Measurements from ENCODE around the gene THSD7B. TPM values are rescaled to one million over a fixed set of nuclear protein-coding genes. Genes with fewer than 3 reads are reported as not detected.

THSD7B gene
- total RNA-seq, 1 donor from 2014 or later, result 0.14 TPM

- DNase-seq, result no peak
- ATAC-seq, result no peak
- intact Hi-C loops (cut with DNase I), result no loop called here
- Histone ChIP-seq H3K4me1 (no peaks in the 10 kb centered on the region), H3K36me3 (no peaks in the 10 kb centered on the region), H3K27ac (no peak overlapping the region), H3K27me3 (no peaks in the 10 kb centered on the region), H3K9me3 (no peaks in the 10 kb centered on the region), H3K4me3 (no peak overlapping the region)
- TF ChIP-seq, protein P1, sequence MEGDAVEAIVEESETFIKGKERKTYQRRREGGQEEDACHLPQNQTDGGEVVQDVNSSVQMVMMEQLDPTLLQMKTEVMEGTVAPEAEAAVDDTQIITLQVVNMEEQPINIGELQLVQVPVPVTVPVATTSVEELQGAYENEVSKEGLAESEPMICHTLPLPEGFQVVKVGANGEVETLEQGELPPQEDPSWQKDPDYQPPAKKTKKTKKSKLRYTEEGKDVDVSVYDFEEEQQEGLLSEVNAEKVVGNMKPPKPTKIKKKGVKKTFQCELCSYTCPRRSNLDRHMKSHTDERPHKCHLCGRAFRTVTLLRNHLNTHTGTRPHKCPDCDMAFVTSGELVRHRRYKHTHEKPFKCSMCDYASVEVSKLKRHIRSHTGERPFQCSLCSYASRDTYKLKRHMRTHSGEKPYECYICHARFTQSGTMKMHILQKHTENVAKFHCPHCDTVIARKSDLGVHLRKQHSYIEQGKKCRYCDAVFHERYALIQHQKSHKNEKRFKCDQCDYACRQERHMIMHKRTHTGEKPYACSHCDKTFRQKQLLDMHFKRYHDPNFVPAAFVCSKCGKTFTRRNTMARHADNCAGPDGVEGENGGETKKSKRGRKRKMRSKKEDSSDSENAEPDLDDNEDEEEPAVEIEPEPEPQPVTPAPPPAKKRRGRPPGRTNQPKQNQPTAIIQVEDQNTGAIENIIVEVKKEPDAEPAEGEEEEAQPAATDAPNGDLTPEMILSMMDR (IDR thresholded peaks at IDR 0.05), result no peak
Observed at GRCh38 chr2:137221797-137222492, 456.6 kb downstream of the THSD7B start.

GRCh38 chr2:137223722-137224121 lies 458.4 kb downstream of the THSD7B start:
- Histone ChIP-seq H3K27me3 (no peaks in the 10 kb centered on the region), H3K36me3 (no peaks in the 10 kb centered on the region), H3K27ac (no peak overlapping the region), H3K9me3 (no peaks in the 10 kb centered on the region), H3K4me1 (no peaks in the 10 kb centered on the region), H3K4me3 (no peak overlapping the region)
- intact Hi-C loops (cut with DNase I), result no loop called here
- TF ChIP-seq, protein P1 (IDR thresholded peaks at IDR 0.05), result no peak
- DNase-seq, result no peak
- no peak for ATAC-seq

DNA sequence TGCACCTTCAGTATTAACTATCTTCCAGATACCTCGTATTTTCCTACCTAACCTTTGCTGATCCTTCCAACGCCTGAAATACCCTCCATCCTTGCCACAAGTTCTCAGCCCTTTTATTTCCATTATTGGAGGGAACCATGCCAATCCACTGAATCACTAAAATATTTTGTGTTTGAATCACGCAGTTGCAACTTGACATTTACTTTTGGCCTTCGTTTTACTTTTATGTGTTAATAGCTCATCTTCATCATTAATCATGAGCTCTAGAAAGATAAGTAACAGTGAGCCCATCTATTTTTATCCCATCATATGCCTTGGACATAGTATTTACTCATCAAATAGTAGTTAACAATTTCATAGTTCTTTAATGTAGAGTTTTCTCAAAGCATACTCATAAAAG lies 463.2 kb downstream of the THSD7B start:
- Histone ChIP-seq H3K4me1 (no peaks in the 10 kb centered on the region), H3K36me3 (no peaks in the 10 kb centered on the region), H3K9me3 (no peaks in the 10 kb centered on the region), H3K27me3 (no peaks in the 10 kb centered on the region), H3K4me3 (no peak overlapping the region), H3K27ac (no peak overlapping the region)
- ATAC-seq (no peak), DNase-seq (no peak)
- TF ChIP-seq, protein P1 (IDR thresholded peaks at IDR 0.05), result no peak
- intact Hi-C loops (cut with DNase I), result no loop called here

DNA sequence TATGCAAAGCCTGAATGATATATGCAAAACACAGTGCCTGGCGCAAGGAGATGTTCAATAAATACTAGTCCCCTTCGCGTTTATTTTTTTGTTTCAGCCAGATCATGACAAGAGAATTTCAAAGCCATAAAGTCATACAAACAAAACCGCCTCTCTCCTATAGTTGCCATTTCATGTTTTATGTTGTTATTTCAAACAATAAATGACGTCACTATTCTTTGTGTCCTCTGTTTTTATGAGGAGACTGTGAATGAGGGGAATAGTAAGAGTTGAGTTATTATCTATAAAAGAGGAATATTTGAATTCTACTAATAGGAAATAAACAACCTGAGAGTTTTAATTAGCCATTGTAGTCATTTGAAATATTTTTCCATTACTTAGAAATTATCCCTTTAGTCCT lies 464.5 kb downstream of the THSD7B start:
- intact Hi-C loops (cut with DNase I), result no loop called here
- ATAC-seq, result no peak

GRCh38 chr2:137231628-137232027 lies 466.3 kb downstream of the THSD7B start:
- TF ChIP-seq, protein P1 (IDR thresholded peaks at IDR 0.05), result no peak
- Histone ChIP-seq H3K27ac (no peak overlapping the region), H3K4me1 (no peaks in the 10 kb centered on the region), H3K4me3 (no peak overlapping the region), H3K9me3 (no peaks in the 10 kb centered on the region), H3K27me3 (no peaks in the 10 kb centered on the region), H3K36me3 (no peaks in the 10 kb centered on the region)
- intact Hi-C loops (cut with DNase I), result no loop called here
- no peak for ATAC-seq
- no peak for DNase-seq

More for the DNA sequence above, 464.5 kb downstream of the THSD7B start:
- TF ChIP-seq, protein P1 (IDR thresholded peaks at IDR 0.05), result no peak
- no peak overlapping the region for H3K4me3 ChIP-seq
- H3K27me3 ChIP-seq, result no peaks in the 10 kb centered on the region
- H3K27ac ChIP-seq, result no peak overlapping the region
- DNase-seq, result no peak
- H3K9me3 ChIP-seq, result no peaks in the 10 kb centered on the region
- no peaks in the 10 kb centered on the region for H3K4me1 ChIP-seq
- H3K36me3 ChIP-seq, result no peaks in the 10 kb centered on the region

DNA sequence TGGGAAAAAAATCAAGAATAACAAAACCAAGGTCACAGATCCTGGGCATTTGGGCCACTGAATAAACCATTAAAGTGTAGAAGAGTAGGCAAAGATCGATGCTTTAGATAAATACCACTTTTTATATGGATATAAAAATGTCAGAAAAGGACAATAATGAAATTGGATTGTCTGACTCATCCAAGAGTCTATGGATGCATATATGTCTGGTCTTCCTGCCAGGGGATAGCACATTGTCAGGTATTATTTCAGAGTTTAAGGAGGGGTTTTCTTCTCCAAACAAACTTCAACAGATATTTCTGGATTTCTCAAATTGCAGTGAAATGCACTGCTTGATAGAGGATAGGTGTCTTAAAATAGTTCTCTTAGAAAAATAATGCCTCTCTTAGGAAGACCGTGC lies 466.7 kb downstream of the THSD7B start:
- Histone ChIP-seq H3K4me1 (no peaks in the 10 kb centered on the region), H3K36me3 (no peaks in the 10 kb centered on the region), H3K27me3 (no peaks in the 10 kb centered on the region), H3K27ac (no peak overlapping the region), H3K4me3 (no peak overlapping the region), H3K9me3 (no peaks in the 10 kb centered on the region)
- no peak for DNase-seq
- TF ChIP-seq, protein P1 (IDR thresholded peaks at IDR 0.05), result no peak
- intact Hi-C loops (cut with DNase I), result no loop called here
- no peak for ATAC-seq

All from upper lobe of right lung (tissue), 1 donor.